ENCODE data around the gene MARCHF11. TPM values are rescaled to one million over a fixed set of nuclear protein-coding genes. Genes with fewer than 3 reads are reported as not detected.

MARCHF11 gene
- total RNA-seq, result not detected in 2 replicates

GRCh38 chr5:16179511-16179935, at the start of gene MARCHF11:
Gene MARCHF11 (minus strand): TSS chr5:16179791. CDS start chr5:16179575, 216 bp downstream.

All from aortic smooth muscle cell (primary cell).